GM12872 (cell line): ENCODE measurements around the gene AKAP6.

ENCODE experiments used
- TF ChIP-seq, protein P1 (sequence below): IDR thresholded peaks from 3 replicates; pipeline ENCODE4 v1.5.1; 2011; ENCODE audit warnings: low read depth, mild to moderate bottlenecking, low read length, moderate library complexity; ENCODE audit not compliant: insufficient read depth

Gene AKAP6

GRCh38 chr14:32816588-32816987 lies 487.5 kb downstream of the AKAP6 start:
- TF ChIP-seq, protein P1, sequence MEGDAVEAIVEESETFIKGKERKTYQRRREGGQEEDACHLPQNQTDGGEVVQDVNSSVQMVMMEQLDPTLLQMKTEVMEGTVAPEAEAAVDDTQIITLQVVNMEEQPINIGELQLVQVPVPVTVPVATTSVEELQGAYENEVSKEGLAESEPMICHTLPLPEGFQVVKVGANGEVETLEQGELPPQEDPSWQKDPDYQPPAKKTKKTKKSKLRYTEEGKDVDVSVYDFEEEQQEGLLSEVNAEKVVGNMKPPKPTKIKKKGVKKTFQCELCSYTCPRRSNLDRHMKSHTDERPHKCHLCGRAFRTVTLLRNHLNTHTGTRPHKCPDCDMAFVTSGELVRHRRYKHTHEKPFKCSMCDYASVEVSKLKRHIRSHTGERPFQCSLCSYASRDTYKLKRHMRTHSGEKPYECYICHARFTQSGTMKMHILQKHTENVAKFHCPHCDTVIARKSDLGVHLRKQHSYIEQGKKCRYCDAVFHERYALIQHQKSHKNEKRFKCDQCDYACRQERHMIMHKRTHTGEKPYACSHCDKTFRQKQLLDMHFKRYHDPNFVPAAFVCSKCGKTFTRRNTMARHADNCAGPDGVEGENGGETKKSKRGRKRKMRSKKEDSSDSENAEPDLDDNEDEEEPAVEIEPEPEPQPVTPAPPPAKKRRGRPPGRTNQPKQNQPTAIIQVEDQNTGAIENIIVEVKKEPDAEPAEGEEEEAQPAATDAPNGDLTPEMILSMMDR, result no peak

- TF ChIP-seq, protein P1, result no peak
Measured at GRCh38 chr14:32817780-32818179, 488.7 kb downstream of the AKAP6 start.

- TF ChIP-seq, protein P1, result no peak
Measured at GRCh38 chr14:32818581-32818980, 489.5 kb downstream of the AKAP6 start.

DNA sequence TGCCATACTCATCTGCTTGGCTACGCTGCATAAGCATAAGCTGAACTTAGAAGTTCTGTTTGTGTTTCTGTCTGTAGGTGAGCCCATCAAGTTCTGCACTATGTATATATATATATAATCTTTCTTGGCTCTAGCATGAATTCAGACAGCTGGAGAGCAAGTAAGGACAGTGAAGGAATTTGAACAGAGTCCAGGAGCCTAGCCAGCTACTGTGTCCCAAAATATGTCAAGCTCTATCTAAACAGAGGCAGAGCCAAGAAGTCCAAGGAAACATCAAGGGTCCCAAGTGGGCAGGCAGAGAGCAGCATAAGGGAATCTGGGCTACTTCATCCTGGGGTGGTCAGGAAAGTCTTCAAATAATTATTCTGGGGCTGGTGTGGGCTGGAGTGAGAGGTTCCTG lies 491.1 kb downstream of the AKAP6 start:
- TF ChIP-seq, protein P1, result no peak

- TF ChIP-seq, protein P1, result no peak
Measured at GRCh38 chr14:32820682-32821081, 491.6 kb downstream of the AKAP6 start.

- TF ChIP-seq, protein P1, result no peak
Measured at GRCh38 chr14:32821964-32822653, 493.0 kb downstream of the AKAP6 start.

GRCh38 chr14:32823706-32824105 lies 494.6 kb downstream of the AKAP6 start:
- TF ChIP-seq, protein P1, result no peak
